IMR-90 (cell line): Measurements from ENCODE around the gene XPC. TPM values are rescaled to one million over a fixed set of nuclear protein-coding genes. Genes with fewer than 3 reads are reported as not detected.

Experiments
- ATAC-seq: fragments of 200-7000 bp; cut with Tn5 transposase; 2 replicates; pipeline ENCODE4 v1.9.1; 2020; ENCODE audit warnings: low read depth, mild to moderate bottlenecking, moderate library complexity
- BruUV-seq: library from RNA; stranded (reverse); fragments of 400-500 nt; replicated peaks from 2 replicates; lab custom pipeline; 2021; lab: Mats Ljungman, UMichigan
- CTCF ChIA-PET: fragments of 300-600 bp; formaldehyde crosslinking; extraction: SDS; loops from one replicate; lab custom pipeline; 2021; ENCODE audit warnings: antibody characterized with exemption; lab: Yijun Ruan, JAX
- POLR2A ChIA-PET: fragments of 300-600 bp; sonication (Branson Sonifier 250); formaldehyde crosslinking; loops from one replicate; lab custom pipeline; 2022; ENCODE audit warnings: antibody characterized with exemption; ENCODE audit not compliant: unreplicated experiment; lab: Charles Lee
- DNase-seq: peaks from one replicate; pipeline ENCODE4 v3.0.0; 2013
- H2AFZ ChIP-seq: replicated peaks from 2 replicates; pipeline ENCODE3; 2013; ENCODE audit warnings: low read length, mild to moderate bottlenecking; ENCODE audit not compliant: poor library complexity
- H2AK5ac ChIP-seq: 2 replicates; pipeline ENCODE4 v1.6.1; 2013; ENCODE audit warnings: low read depth, low read length, inconsistent platforms
- H2AK9ac ChIP-seq: replicated peaks from 2 replicates; pipeline ENCODE3; 2013; ENCODE audit warnings: mild to moderate bottlenecking, low read depth, low read length, moderate library complexity; ENCODE audit not compliant: poor library complexity
- H2BK120ac ChIP-seq: 2 replicates; pipeline ENCODE4 v1.6.1; 2013; ENCODE audit warnings: low read depth, low read length, inconsistent platforms
- H2BK15ac ChIP-seq: 3 replicates; pipeline ENCODE4 v1.6.1; 2013; ENCODE audit warnings: low read depth, low read length, inconsistent platforms
- H2BK20ac ChIP-seq: 2 replicates; pipeline ENCODE4 v1.6.1; 2013; ENCODE audit warnings: low read depth, mild to moderate bottlenecking, inconsistent platforms, low read length, moderate library complexity
- H2BK5ac ChIP-seq: 2 replicates; pipeline ENCODE4 v1.6.1; 2013; ENCODE audit warnings: mild to moderate bottlenecking, low read depth, low read length, inconsistent platforms; ENCODE audit not compliant: poor library complexity, severe bottlenecking
- H3K14ac ChIP-seq: replicated peaks from 2 replicates; pipeline ENCODE4 v1.6.1; 2013; ENCODE audit warnings: low read depth, low read length, inconsistent platforms
- H3K18ac ChIP-seq: 2 replicates; pipeline ENCODE4 v1.6.1; 2013; ENCODE audit warnings: low read depth, low read length, control low read depth
- H3K23ac ChIP-seq: 2 replicates; pipeline ENCODE4 v1.6.1; 2013; ENCODE audit warnings: low read depth, low read length, inconsistent platforms
- H3K27ac ChIP-seq: 2 replicates; pipeline ENCODE4 v1.5.1; 2013; ENCODE audit warnings: mild to moderate bottlenecking, control low read depth, low read length; ENCODE audit not compliant: insufficient read depth
- H3K27me3 ChIP-seq: 2 replicates; pipeline ENCODE4 v1.6.1; 2013; ENCODE audit warnings: low read length; ENCODE audit not compliant: control insufficient read depth, insufficient read depth
- H3K36me3 ChIP-seq: 2 replicates; pipeline ENCODE4 v1.6.1; 2013; ENCODE audit warnings: low read length, mixed read lengths; ENCODE audit not compliant: control insufficient read depth, insufficient read depth
- H3K4ac ChIP-seq: 2 replicates; pipeline ENCODE4 v1.6.1; 2013; ENCODE audit warnings: low read depth, low read length, inconsistent platforms
- H3K4me1 ChIP-seq: 2 replicates; pipeline ENCODE4 v1.6.1; 2013; ENCODE audit warnings: low read length, mixed read lengths; ENCODE audit not compliant: control insufficient read depth, insufficient read depth
- H3K4me2 ChIP-seq: 2 replicates; pipeline ENCODE4 v1.6.1; 2013; ENCODE audit warnings: low read depth, mild to moderate bottlenecking, control low read depth, low read length, moderate library complexity
- H3K4me3 ChIP-seq: 2 replicates; pipeline ENCODE4 v1.5.1; 2013; ENCODE audit warnings: low read depth, mild to moderate bottlenecking, control low read depth, low read length, moderate library complexity; ENCODE audit not compliant: insufficient read depth
- H3K56ac ChIP-seq: 2 replicates; pipeline ENCODE4 v1.6.1; 2013; ENCODE audit warnings: low read length, inconsistent platforms; ENCODE audit not compliant: insufficient read depth; ENCODE audit errors: extremely low read depth
- H3K79me1 ChIP-seq, 2 experiments: 2 replicates each; pipeline ENCODE4 v1.6.1; 2013; ENCODE audit warnings: low read length in 2 of 2, inconsistent platforms in 1 of 2, low read depth in 1 of 2
- H3K9ac ChIP-seq: 2 replicates; pipeline ENCODE4 v1.6.1; 2013; ENCODE audit warnings: low read depth, low read length, control low read depth
- H3K9me1 ChIP-seq: 2 replicates; pipeline ENCODE4 v1.6.1; 2013; ENCODE audit warnings: low read length, inconsistent platforms; ENCODE audit not compliant: insufficient read depth
- H3K9me3 ChIP-seq: 2 replicates; pipeline ENCODE4 v1.6.1; 2013; ENCODE audit warnings: low read length; ENCODE audit not compliant: control insufficient read depth, insufficient read depth
- H4K20me1 ChIP-seq: 2 replicates; pipeline ENCODE4 v1.6.1; 2013; ENCODE audit warnings: low read length, inconsistent platforms; ENCODE audit not compliant: insufficient read depth
- H4K5ac ChIP-seq: 2 replicates; pipeline ENCODE4 v1.6.1; 2013; ENCODE audit warnings: mild to moderate bottlenecking, low read depth, low read length, control low read depth
- H4K8ac ChIP-seq, 2 experiments: 2 replicates each; pipeline ENCODE4 v1.6.1; 2013; ENCODE audit warnings: low read depth in 2 of 2, low read length in 2 of 2, control low read depth in 1 of 2, inconsistent platforms in 1 of 2
- H4K91ac ChIP-seq: 2 replicates; pipeline ENCODE4 v1.6.1; 2013; ENCODE audit warnings: low read depth, low read length, inconsistent platforms; ENCODE audit not compliant: insufficient read depth
- BHLHE40 ChIP-seq: fragments of 150-350 bp; IDR thresholded peaks from 2 replicates; pipeline ENCODE4 v1.6.1; 2016; ENCODE audit warnings: mild to moderate bottlenecking, low read depth, low read length
- CEBPB ChIP-seq: IDR thresholded peaks from 2 replicates; pipeline ENCODE4 v1.6.1; 2012; ENCODE audit warnings: low read depth, low read length, improper control_type of control experiment
- NFE2L2 ChIP-seq: fragments of 150-350 bp; IDR thresholded peaks from 2 replicates; pipeline ENCODE4 v1.6.1; 2016; ENCODE audit warnings: low read depth, mild to moderate bottlenecking, low read length
- RAD21 ChIP-seq: IDR thresholded peaks from 2 replicates; pipeline ENCODE4 v1.6.1; 2012; ENCODE audit warnings: low read length, improper control_type of control experiment
- RCOR1 ChIP-seq: IDR thresholded peaks from 2 replicates; pipeline ENCODE4 v1.6.1; 2012; ENCODE audit warnings: mild to moderate bottlenecking, low read length, improper control_type of control experiment; ENCODE audit not compliant: insufficient replicate concordance
- SMC3 ChIP-seq: fragments of 150-350 bp; IDR thresholded peaks from 2 replicates; pipeline ENCODE4 v1.6.1; 2016; ENCODE audit warnings: low read depth, mild to moderate bottlenecking, antibody characterized with exemption, low read length, moderate library complexity
- WGBS, 2 experiments: methylation state at CpG; one replicate each; pipeline versions ENCODE4 v1.1.5 to v1.1.7; 2013; ENCODE audit warnings: missing lambda C conversion rate in 2 of 2; ENCODE audit not compliant: insufficient read length in 1 of 2; ENCODE audit errors: extremely low coverage in 2 of 2; 5-methylcytosine and 5-hydroxymethylcytosine counted together
- dilution Hi-C: fragments of 300-500 bp; cut with HindIII; formaldehyde crosslinking; loops from one replicate; pipeline ENCODE4 v1.14.3; 2018; ENCODE audit warnings: low sequenced_read_pairs; ENCODE audit not compliant: unreplicated experiment
- in situ Hi-C: fragments of 300-500 bp; cut with MboI; formaldehyde crosslinking; loops from 3 replicates; pipeline ENCODE4 v1.14.3; 2019; ENCODE audit warnings: low sequenced_read_pairs, inconsistent platforms, mixed read lengths
- intact Hi-C: fragments of 100-400 bp; cut with micrococcal nuclease; formaldehyde crosslinking; loops from 2 replicates; pipeline ENCODE4 v1.10.0; 2022
- polyA plus RNA-seq, 3 experiments: library from polyadenylated mRNA; depleted of rRNA; stranded (reverse); fragments of >200 nt; gene quantifications; 2 replicates each; pipeline ENCODE4 v1.2.3, GENCODE V29; 2012; ENCODE audit warnings: low replicate concordance in 1 of 3
- total RNA-seq: library from RNA; depleted of rRNA; stranded (reverse); fragments of >200 nt; gene quantifications from 2 replicates; pipeline ENCODE4 v1.2.3, GENCODE V29; 2012
- TF ChIP-seq, protein P1 (sequence below): fragments of 150-350 bp; IDR thresholded peaks from 2 replicates; pipeline ENCODE4 v1.6.1; 2016; ENCODE audit warnings: low read depth, mild to moderate bottlenecking, low read length, moderate library complexity, borderline replicate concordance
- TF ChIP-seq, protein P2 (sequence below): conservative IDR thresholded peaks from 2 replicates; pipeline ENCODE4 v1.5.1; 2012; ENCODE audit warnings: mild to moderate bottlenecking, low read depth, low read length, improper control_type of control experiment

XPC gene
- total and polyA plus RNA-seq, 2 of the 4 experiments (the other 2 are of a cell fraction): 30.9 to 48.8 TPM

DNA sequence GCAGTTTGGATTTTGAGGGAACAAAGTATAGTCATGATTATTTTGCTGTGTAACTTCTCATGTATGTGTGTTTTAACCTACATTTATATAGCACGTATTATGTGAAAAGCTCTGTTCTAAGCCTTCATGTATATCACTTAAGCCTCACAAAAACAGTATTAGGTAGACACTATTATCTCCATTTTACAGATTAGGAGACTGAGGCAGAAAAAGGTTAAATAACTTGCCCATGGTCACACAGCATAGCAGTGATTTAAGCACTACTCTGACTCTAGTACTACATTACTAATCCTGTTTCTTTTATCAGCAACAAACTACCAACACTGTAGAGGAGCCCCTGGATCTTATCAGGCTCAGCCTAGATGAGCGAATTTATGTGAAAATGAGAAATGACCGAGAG, 2.9 kb upstream of the XPC start:
- Histone ChIP-seq H2BK15ac (no peak overlapping the region), H3K56ac (no peak overlapping the region), H3K9ac (no peak overlapping the region), H3K36me3 (peaks cover 9% of the 10 kb centered on the region), H3K14ac (no peak overlapping the region), H2BK20ac (no peak overlapping the region), H3K27ac (no peak overlapping the region), H3K4me1 (peaks cover 2% of the 10 kb centered on the region; the same call in 1 of the 2 replicates), H3K4ac (no peak overlapping the region), H4K8ac (no peak overlapping the region), H4K91ac (no peak overlapping the region), H2AK5ac (no peak overlapping the region), H3K79me1 (peaks cover 22 to 36% of the 10 kb centered on the region in 2 experiments), H2BK5ac (no peak overlapping the region), H4K20me1 (no peaks in the 10 kb centered on the region; the same call in 1 of the 2 replicates), H3K23ac (no peak overlapping the region), H3K9me1 (no peaks in the 10 kb centered on the region; the same call in 1 of the 2 replicates), H4K5ac (no peak overlapping the region), H2AFZ (no peak overlapping the region), H3K27me3 (no peaks in the 10 kb centered on the region), H3K4me2 (no peak overlapping the region), H3K18ac (no peak overlapping the region), H2AK9ac (no peak overlapping the region), H3K9me3 (no peaks in the 10 kb centered on the region), H3K4me3 (no peak overlapping the region), H2BK120ac (no peak overlapping the region)
- POLR2A ChIA-PET: no interaction called here
- no CpG with 5 or more reads among the region's 3 CpGs for WGBS, 2 experiments
- TF ChIP-seq, protein P1, sequence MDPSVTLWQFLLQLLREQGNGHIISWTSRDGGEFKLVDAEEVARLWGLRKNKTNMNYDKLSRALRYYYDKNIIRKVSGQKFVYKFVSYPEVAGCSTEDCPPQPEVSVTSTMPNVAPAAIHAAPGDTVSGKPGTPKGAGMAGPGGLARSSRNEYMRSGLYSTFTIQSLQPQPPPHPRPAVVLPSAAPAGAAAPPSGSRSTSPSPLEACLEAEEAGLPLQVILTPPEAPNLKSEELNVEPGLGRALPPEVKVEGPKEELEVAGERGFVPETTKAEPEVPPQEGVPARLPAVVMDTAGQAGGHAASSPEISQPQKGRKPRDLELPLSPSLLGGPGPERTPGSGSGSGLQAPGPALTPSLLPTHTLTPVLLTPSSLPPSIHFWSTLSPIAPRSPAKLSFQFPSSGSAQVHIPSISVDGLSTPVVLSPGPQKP: no peak
- TF ChIP-seq RAD21: no peak
- no peak for TF ChIP-seq RCOR1
- TF ChIP-seq SMC3: no peak
- no peak for TF ChIP-seq BHLHE40
- no peak for TF ChIP-seq CEBPB
- TF ChIP-seq NFE2L2: no peak
- TF ChIP-seq, protein P2, sequence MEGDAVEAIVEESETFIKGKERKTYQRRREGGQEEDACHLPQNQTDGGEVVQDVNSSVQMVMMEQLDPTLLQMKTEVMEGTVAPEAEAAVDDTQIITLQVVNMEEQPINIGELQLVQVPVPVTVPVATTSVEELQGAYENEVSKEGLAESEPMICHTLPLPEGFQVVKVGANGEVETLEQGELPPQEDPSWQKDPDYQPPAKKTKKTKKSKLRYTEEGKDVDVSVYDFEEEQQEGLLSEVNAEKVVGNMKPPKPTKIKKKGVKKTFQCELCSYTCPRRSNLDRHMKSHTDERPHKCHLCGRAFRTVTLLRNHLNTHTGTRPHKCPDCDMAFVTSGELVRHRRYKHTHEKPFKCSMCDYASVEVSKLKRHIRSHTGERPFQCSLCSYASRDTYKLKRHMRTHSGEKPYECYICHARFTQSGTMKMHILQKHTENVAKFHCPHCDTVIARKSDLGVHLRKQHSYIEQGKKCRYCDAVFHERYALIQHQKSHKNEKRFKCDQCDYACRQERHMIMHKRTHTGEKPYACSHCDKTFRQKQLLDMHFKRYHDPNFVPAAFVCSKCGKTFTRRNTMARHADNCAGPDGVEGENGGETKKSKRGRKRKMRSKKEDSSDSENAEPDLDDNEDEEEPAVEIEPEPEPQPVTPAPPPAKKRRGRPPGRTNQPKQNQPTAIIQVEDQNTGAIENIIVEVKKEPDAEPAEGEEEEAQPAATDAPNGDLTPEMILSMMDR: no peak
- DNase-seq: no peak
- intact Hi-C loops: no loop called here
- no peak for ATAC-seq
- dilution Hi-C loops: no loop called here
- in situ Hi-C loops: no loop called here
- CTCF ChIA-PET: no interaction called here
- BruUV-seq: no TSS peak
